Urinary bladder (tissue), 4 donors: ENCODE data around the gene C19orf67. TPM values are rescaled to one million over a fixed set of nuclear protein-coding genes. Genes with fewer than 3 reads are reported as not detected.
A peak's percentile ranks its signal among the peaks of the same experiment; 100 is the strongest.
"Not testable (repeated sequence)": the region's sequence is repeated elsewhere in the genome, so short reads cannot be mapped to it uniquely, and the experiment has no call there.

ENCODE experiments used
- DNase-seq: peaks from one replicate; pipeline ENCODE4 v3.0.0-alpha.2; 2015; ENCODE audit errors: extremely low spot score
- H3K27ac ChIP-seq: one replicate; pipeline ENCODE4 v1.5.1; 2013; ENCODE audit warnings: low read depth, mild to moderate bottlenecking, moderate library complexity
- H3K36me3 ChIP-seq: one replicate; pipeline ENCODE4 v1.6.1; 2013; ENCODE audit warnings: mild to moderate bottlenecking, moderate library complexity; ENCODE audit not compliant: insufficient read depth
- H3K4me1 ChIP-seq: one replicate; pipeline ENCODE4 v1.6.1; 2013; ENCODE audit warnings: mild to moderate bottlenecking, moderate library complexity; ENCODE audit not compliant: insufficient read depth
- H3K4me3 ChIP-seq: one replicate; pipeline ENCODE4 v1.5.1; 2013; ENCODE audit warnings: low read depth, low read length
- WGBS: extraction: QIAGEN DNeasy Blood & Tissue Kit; methylation state at CpG from one replicate; pipeline ENCODE4 v1.1.7; 2013; 5-methylcytosine and 5-hydroxymethylcytosine counted together
- polyA plus RNA-seq: library from polyadenylated mRNA; stranded (reverse); fragments of 200-250 nt; gene quantifications from one replicate; pipeline ENCODE4 v1.2.3, GENCODE V29; 2013
- total RNA-seq: library from RNA; depleted of rRNA; stranded (reverse); fragments of >200 nt; gene quantifications from one replicate; pipeline ENCODE4 v1.2.3, GENCODE V29; 2014
- donor health status: healthy with polysubstance abuse.
- donor health status: healthy.

C19orf67 gene
- total and polyA plus RNA-seq, 2 donors = not detected

DNA sequence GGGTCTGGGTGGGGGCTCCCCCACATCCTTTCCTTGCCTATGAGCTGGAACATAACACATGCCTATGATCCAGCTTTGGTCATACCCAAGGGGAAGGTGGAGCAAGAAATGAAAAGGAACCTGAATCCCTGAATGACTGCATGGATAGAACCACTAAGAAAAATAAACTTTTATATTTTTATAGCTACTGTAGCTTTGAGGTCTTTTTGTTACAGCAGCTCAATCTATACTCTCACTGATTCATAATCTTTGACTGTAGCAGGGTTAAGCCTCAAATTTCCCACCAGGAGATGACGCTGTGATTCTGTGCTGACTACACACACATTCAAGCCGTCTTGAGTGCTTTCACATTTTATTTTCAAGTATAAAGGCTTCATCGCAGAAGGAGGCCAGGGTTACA lies 32.6 kb downstream of the C19orf67 start:
- DNase-seq = no peak
- no peaks in the 10 kb centered on the region for H3K36me3 ChIP-seq
- H3K4me1 ChIP-seq = no peaks in the 10 kb centered on the region
- WGBS = 95% methylated on average over 3 of the region's 3 CpGs
- no peak overlapping the region for H3K27ac ChIP-seq
- H3K4me3 ChIP-seq = no peak overlapping the region

DNA sequence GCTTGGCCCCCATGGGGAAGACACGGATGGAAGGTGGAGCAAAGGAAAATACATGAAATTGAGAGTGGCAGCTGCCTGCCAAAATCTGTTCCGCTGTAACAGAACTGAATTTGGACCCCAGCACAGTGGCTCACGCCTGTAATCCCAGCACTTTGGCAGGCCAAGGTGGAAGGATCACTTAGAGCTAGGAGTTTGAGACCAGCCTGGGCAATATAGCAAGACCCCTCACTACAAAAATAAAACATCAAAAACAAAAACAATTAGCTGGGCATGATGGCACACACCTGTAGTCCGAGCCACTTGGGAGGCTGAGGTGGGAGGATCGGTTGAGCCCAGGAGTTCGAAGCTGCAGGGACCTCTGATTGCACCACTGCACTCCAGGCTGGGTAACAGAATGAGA lies 33.1 kb downstream of the C19orf67 start:
- Histone ChIP-seq H3K27ac (no peak overlapping the region), H3K4me1 (no peaks in the 10 kb centered on the region), H3K4me3 (no peak overlapping the region), H3K36me3 (no peaks in the 10 kb centered on the region)
- WGBS = 88% methylated on average over 6 of the region's 6 CpGs
- DNase-seq = no peak

DNA sequence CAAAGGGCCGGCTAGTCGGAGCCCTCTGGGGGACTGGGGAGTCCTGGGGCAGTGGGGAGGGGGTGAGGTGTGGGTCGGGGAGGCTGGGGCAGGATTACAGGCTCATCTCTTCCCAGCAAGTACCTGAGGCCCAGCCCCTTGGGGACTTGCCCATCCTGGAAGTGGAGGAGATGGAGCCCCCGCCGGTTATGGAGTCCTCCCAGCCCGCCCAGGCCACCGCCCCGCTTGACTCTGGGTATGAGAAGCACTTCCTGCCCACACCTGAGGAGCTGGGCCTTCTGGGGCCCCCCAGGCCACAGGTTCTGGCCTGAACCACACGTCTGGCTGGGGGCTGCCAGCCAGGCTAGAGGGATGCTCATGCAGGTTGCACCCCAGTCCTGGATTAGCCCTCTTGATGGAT lies 33.6 kb downstream of the C19orf67 start:
- no peaks in the 10 kb centered on the region for H3K4me1 ChIP-seq
- no peak overlapping the region for H3K27ac ChIP-seq
- no peak overlapping the region for H3K4me3 ChIP-seq
- H3K36me3 ChIP-seq = no peaks in the 10 kb centered on the region
- WGBS = 80% methylated on average over 9 of the region's 9 CpGs
- no peak for DNase-seq

DNA sequence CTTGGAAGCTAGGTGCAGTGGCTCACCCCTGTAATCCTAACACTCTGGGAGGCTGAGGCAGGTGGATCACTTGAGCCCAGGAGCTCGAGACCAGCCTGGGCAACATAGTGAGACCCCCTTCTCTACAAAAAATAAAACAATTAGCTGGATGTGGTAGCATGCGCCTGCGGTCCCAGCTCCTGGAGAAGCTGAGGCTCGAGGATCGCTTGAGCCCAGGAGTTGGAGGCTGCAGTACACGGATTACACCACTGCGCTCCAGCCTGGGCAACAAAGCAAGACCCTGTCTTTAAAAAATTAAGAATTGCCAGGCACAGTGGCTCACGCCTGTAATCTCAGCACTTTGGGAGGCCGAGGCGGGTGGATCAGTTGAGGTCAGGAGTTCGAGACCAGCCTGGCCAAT lies 34.6 kb downstream of the C19orf67 start:
- not testable (repeated sequence) for DNase-seq, H3K4me1 ChIP-seq, H3K27ac ChIP-seq, H3K4me3 ChIP-seq, H3K36me3 ChIP-seq
- WGBS = 92% methylated on average over 11 of the region's 11 CpGs

GRCh38 chr19:14050512-14050911 lies 35.1 kb downstream of the C19orf67 start:
- 98% methylated on average over 4 of the region's 4 CpGs for WGBS
- H3K27ac ChIP-seq = no peak overlapping the region
- no peaks in the 10 kb centered on the region for H3K36me3 ChIP-seq
- H3K4me3 ChIP-seq = no peak overlapping the region
- no peaks in the 10 kb centered on the region for H3K4me1 ChIP-seq
- DNase-seq = no peak

- 86% methylated on average over 8 of the region's 8 CpGs for WGBS
- Histone ChIP-seq H3K4me3 (no peak overlapping the region), H3K36me3 (no peaks in the 10 kb centered on the region), H3K4me1 (no peaks in the 10 kb centered on the region), H3K27ac (no peak overlapping the region)
- no peak for DNase-seq
Observed at GRCh38 chr19:14048443-14049153, 37.0 kb downstream of the C19orf67 start.

DNA sequence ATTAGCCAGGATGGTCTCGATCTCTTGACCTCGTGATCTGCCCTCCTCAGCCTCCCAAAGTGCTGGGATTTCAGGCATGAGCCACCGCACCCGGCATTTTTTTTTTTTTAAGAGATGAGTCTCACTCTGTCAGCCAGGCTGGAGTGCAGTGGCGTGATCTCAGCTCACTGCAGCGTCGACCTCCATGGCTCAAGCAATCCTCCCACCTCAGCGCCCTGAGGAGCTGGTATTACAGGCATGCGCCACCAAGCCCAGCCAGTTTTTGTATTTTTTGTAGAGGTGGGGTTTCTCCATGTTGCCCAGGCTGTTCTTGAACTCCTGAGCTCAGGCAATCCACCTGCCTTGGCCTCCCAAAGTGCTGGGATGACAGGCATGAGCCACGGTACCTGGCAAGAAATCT lies 37.7 kb downstream of the C19orf67 start:
- not testable (repeated sequence) for H3K36me3 ChIP-seq, H3K4me1 ChIP-seq, H3K27ac ChIP-seq, DNase-seq, H3K4me3 ChIP-seq
- WGBS = 99% methylated on average over 10 of the region's 10 CpGs

- H3K4me3 ChIP-seq, H3K27ac ChIP-seq, H3K36me3 ChIP-seq, DNase-seq, H3K4me1 ChIP-seq: not testable (repeated sequence)
- WGBS = 54% methylated on average over 19 of the region's 19 CpGs
Observed at GRCh38 chr19:14042659-14043608, 42.6 kb downstream of the C19orf67 start.

DNA sequence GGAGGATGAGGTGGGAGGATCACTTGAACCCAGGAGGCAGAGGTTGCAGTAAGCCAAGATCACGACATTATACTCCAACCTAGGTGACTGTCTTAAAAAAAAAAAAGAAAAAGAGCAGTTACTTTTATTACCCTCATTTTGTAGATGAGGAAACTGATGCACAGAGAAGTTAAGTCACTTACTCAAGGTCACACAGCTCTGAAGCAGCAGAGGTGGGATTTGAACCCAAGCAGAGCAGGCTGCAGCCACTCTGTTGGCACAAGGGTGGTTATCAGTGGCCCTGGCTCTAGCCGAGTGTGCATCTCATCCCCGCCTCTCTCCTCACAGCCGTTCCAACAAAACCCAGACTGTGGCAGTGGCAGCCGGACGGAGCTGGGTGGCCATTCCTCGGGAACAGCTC lies 46.4 kb downstream of the C19orf67 start:
- peaks cover 2% of the 10 kb centered on the region for H3K36me3 ChIP-seq
- no peak for DNase-seq
- 84% methylated on average over 7 of the region's 7 CpGs for WGBS
- H3K27ac ChIP-seq = no peak overlapping the region
- no peak overlapping the region for H3K4me3 ChIP-seq
- H3K4me1 ChIP-seq = no peaks in the 10 kb centered on the region

DNA sequence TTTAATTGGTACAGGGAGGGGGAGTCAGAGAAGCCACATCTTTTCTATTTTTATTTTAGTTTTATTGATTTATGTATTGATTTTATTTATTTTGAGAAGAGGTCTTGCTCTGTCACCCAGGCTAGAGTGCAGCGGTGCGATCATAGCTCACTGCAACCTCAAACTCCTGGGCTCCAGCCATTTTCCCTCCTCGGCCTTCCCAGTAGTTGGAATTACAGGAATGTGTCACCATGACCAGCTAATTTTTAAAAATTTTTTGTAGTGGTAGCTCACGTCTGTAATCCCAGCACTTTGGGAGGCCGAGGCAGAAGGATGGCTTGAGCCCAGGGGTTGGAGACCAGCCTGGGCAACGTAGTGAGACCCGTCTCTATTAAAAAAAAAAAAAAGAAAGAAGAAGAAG lies 49.9 kb downstream of the C19orf67 start:
- H3K36me3 ChIP-seq = peaks cover 2% of the 10 kb centered on the region
- no peak for DNase-seq
- no peak overlapping the region for H3K4me3 ChIP-seq
- H3K4me1 ChIP-seq = no peaks in the 10 kb centered on the region
- WGBS = 81% methylated on average over 7 of the region's 7 CpGs
- no peak overlapping the region for H3K27ac ChIP-seq

GRCh38 chr19:14035159-14035558 lies 50.4 kb downstream of the C19orf67 start:
- not testable (repeated sequence) for DNase-seq, H3K36me3 ChIP-seq, H3K27ac ChIP-seq, H3K4me1 ChIP-seq, H3K4me3 ChIP-seq
- WGBS = 89% methylated on average over 12 of the region's 12 CpGs

DNA sequence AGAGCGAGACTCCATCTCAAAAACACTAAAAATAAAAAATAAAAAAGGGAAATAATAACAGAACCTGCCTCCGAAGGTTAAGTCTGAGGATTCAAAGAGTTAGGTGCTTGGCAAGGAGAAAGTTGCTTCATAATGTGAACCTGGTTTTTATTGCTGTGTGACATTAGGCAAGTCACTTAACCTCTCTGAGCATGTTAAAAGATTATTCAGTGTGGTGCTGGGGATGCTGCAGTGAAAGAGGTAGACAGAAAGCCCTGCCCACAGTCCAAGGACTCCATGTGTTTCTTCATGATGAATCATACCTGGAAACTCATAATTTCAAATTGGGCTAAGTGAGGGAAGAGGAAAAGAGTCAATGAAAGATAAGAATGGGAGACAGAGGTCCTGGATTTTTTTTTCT lies 51.6 kb downstream of the C19orf67 start:
- no peaks in the 10 kb centered on the region for H3K4me1 ChIP-seq
- WGBS = over 99% methylated on average over 2 of the region's 2 CpGs
- no peak overlapping the region for H3K27ac ChIP-seq
- H3K4me3 ChIP-seq = no peak overlapping the region
- peaks cover 2% of the 10 kb centered on the region for H3K36me3 ChIP-seq
- DNase-seq = no peak

DNA sequence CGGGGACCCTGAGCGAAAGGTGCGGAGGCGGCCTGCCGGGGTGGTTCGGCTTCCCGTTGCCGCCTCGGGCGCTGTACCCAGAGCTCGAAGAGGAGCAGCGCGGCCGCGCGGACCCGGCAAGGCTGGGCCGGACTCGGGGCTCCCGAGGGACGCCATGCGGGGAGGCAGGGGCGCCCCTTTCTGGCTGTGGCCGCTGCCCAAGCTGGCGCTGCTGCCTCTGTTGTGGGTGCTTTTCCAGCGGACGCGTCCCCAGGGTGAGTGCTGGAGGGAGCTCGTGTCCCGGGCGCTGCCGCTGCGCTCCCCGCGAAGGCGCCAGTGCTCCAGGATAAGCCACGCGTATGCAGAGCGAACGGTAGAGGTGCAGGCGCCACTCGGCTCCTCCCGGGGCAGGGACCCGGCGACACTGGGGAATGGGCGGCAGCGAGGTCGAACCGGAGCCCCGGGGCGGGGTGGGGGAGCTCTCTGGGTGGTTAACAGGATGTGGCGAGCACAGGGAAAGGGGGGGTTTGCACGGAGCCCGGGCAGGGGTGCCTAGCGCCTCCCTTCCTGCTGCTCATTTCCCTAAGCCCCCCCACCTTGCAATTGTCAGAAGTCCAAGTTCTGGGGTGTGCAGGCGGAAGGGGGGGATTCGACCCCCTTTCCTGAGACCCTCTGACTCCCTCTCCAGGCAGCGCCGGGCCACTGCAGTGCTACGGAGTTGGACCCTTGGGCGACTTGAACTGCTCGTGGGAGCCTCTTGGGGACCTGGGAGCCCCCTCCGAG lies 53.7 kb downstream of the C19orf67 start, which contains the start of gene IL27RA:
TSS of gene IL27RA (plus strand) at position 44 of the 762 bp plus-strand sequence. CDS start at position 155, 111 bp downstream.
- H3K36me3 ChIP-seq = peaks cover 2% of the 10 kb centered on the region
- peak within 1 kb of the TSS; percentile 51 for H3K4me3 ChIP-seq
- no peak for DNase-seq
- under 1% methylated on average over 63 of the region's 63 CpGs for WGBS
- H3K4me1 ChIP-seq = no peaks in the 10 kb centered on the region
- peak within 1 kb of the TSS; percentile 74 for H3K27ac ChIP-seq
